Skeletal muscle tissue (tissue), 4 donors: Measurements from ENCODE around the gene GOLGA8T. TPM values are rescaled to one million over a fixed set of nuclear protein-coding genes. Genes with fewer than 3 reads are reported as not detected.
"Not testable (repeated sequence)": the region's sequence is repeated elsewhere in the genome, so short reads cannot be mapped to it uniquely, and the experiment has no call there.

Experiments used
- H3K27ac ChIP-seq: one replicate; pipeline ENCODE4 v1.7.0; 2013; ENCODE audit warnings: mild to moderate bottlenecking, low read depth, low read length, inconsistent platforms
- H3K27me3 ChIP-seq, 3 donors: one replicate each; pipeline ENCODE4 v1.7.0; 2013; ENCODE audit warnings: low read length in 3 of 3; ENCODE audit not compliant: control insufficient read depth in 3 of 3, insufficient read depth in 3 of 3
- H3K36me3 ChIP-seq, 3 donors: one replicate each; pipeline ENCODE4 v1.7.0; 2013; ENCODE audit warnings: low read length in 3 of 3; ENCODE audit not compliant: control insufficient read depth in 3 of 3, insufficient read depth in 3 of 3
- H3K4me1 ChIP-seq, 3 donors: one replicate each; pipeline ENCODE4 v1.7.0; 2013; ENCODE audit warnings: low read length in 3 of 3, mild to moderate bottlenecking in 3 of 3; ENCODE audit not compliant: control insufficient read depth in 3 of 3, insufficient read depth in 3 of 3
- H3K4me3 ChIP-seq, 3 donors: one replicate each; pipeline ENCODE4 v1.7.0; 2013; ENCODE audit warnings: low read length in 3 of 3
- H3K9ac ChIP-seq, 3 donors: one replicate each; pipeline ENCODE4 v1.7.0; 2013; ENCODE audit warnings: low read length in 3 of 3, mild to moderate bottlenecking in 3 of 3, moderate library complexity in 2 of 3, low read depth in 1 of 3
- H3K9me3 ChIP-seq, 3 donors: one replicate each; pipeline ENCODE4 v1.7.0; 2013; ENCODE audit warnings: low read length in 3 of 3; ENCODE audit not compliant: control insufficient read depth in 3 of 3
- total RNA-seq: library from RNA; depleted of rRNA; stranded (reverse); fragments of >200 nt; gene quantifications from one replicate; pipeline ENCODE4 v1.2.3, GENCODE V29; 2014
- donor health status: Osteomylitis.

The GOLGA8T gene
- total RNA-seq, 1 donor from 2014 or later, result not detected

GRCh38 chr15:30164257-30164656 is 29.4 kb downstream of the GOLGA8T start:
- not testable (repeated sequence) for H3K9ac ChIP-seq, H3K27ac ChIP-seq, H3K4me1 ChIP-seq, H3K27me3 ChIP-seq, H3K4me3 ChIP-seq, H3K36me3 ChIP-seq, H3K9me3 ChIP-seq

GRCh38 chr15:30167403-30167802 is 32.6 kb downstream of the GOLGA8T start:
- not testable (repeated sequence) for H3K9me3 ChIP-seq, H3K27me3 ChIP-seq, H3K4me3 ChIP-seq, H3K27ac ChIP-seq, H3K4me1 ChIP-seq, H3K9ac ChIP-seq, H3K36me3 ChIP-seq

- not testable (repeated sequence) for H3K27me3 ChIP-seq, H3K4me3 ChIP-seq
Observed at GRCh38 chr15:30167886-30168285, 33.0 kb downstream of the GOLGA8T start.

GRCh38 chr15:30171452-30171851 is 36.6 kb downstream of the GOLGA8T start:
- H3K9me3 ChIP-seq, H3K27ac ChIP-seq, H3K27me3 ChIP-seq, H3K4me1 ChIP-seq, H3K9ac ChIP-seq, H3K4me3 ChIP-seq, H3K36me3 ChIP-seq: not testable (repeated sequence)

More at GRCh38 chr15:30167886-30168285, 33.0 kb downstream of the GOLGA8T start:
- not testable (repeated sequence) for H3K27ac ChIP-seq, H3K9me3 ChIP-seq, H3K36me3 ChIP-seq, H3K4me1 ChIP-seq, H3K9ac ChIP-seq

DNA sequence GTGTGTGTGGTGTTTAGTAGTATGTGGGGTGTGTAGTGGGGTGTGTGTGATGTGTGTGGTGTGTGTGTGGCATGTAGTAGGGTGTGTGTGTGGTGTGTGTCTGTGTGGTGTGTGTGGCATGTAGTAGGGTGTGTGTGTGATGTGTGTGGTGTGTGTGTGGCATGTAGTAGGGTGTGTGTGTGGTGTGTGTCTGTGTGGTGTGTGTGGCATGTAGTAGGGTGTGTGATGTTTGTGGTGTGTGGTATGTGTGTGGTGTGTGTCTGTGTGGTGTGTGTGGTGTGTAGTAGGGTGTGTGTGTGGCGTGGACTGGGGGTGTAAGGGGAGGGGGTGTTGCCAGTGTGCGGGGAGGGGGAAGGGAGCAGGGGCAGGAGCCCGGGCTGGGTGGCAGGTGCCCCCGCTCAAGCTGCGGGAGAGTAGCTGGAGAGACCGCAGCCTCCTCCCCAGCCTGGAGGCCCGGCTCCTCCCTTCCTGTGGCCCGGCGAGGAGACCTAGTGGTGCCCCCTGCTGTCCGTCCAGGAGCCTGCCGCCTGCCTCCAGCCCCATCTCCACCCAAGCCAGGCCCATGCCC is 38.3 kb downstream of the GOLGA8T start:
- not testable (repeated sequence) for H3K4me3 ChIP-seq, H3K4me1 ChIP-seq, H3K9me3 ChIP-seq, H3K27ac ChIP-seq, H3K27me3 ChIP-seq, H3K36me3 ChIP-seq, H3K9ac ChIP-seq

- H3K36me3 ChIP-seq, H3K27ac ChIP-seq, H3K9ac ChIP-seq, H3K9me3 ChIP-seq, H3K4me1 ChIP-seq, H3K27me3 ChIP-seq, H3K4me3 ChIP-seq: not testable (repeated sequence)
Observed at GRCh38 chr15:30175291-30175690, 40.4 kb downstream of the GOLGA8T start.

DNA sequence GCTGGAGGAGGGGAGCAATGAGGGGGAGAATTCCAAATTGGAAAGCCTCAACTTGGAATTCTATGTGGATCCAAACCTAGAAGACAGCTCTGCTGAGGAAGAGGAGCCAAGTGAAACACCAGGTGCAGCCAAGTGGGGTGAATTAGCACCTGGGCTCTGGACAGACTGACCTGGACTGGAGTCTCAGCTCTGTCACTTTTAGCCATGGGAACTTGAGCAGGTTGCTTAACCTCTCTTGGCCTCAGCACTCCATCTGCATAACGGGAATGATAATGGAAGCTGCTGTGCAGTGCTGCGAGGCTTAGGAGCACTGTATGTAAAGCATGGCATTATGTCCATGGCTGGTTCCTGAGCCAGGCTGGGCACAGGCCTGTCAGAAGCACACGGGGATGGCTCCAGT is 41.8 kb downstream of the GOLGA8T start:
- H3K27ac ChIP-seq, H3K9ac ChIP-seq, H3K4me1 ChIP-seq, H3K4me3 ChIP-seq, H3K9me3 ChIP-seq, H3K36me3 ChIP-seq, H3K27me3 ChIP-seq: not testable (repeated sequence)

- not testable (repeated sequence) for H3K4me1 ChIP-seq, H3K9me3 ChIP-seq, H3K9ac ChIP-seq, H3K4me3 ChIP-seq, H3K27me3 ChIP-seq, H3K27ac ChIP-seq, H3K36me3 ChIP-seq
Observed at GRCh38 chr15:30179814-30180213, 45.0 kb downstream of the GOLGA8T start.

- H3K4me1 ChIP-seq, H3K27ac ChIP-seq, H3K27me3 ChIP-seq, H3K9me3 ChIP-seq, H3K4me3 ChIP-seq, H3K36me3 ChIP-seq, H3K9ac ChIP-seq: not testable (repeated sequence)
Observed at GRCh38 chr15:30185495-30185894, 50.6 kb downstream of the GOLGA8T start.

DNA sequence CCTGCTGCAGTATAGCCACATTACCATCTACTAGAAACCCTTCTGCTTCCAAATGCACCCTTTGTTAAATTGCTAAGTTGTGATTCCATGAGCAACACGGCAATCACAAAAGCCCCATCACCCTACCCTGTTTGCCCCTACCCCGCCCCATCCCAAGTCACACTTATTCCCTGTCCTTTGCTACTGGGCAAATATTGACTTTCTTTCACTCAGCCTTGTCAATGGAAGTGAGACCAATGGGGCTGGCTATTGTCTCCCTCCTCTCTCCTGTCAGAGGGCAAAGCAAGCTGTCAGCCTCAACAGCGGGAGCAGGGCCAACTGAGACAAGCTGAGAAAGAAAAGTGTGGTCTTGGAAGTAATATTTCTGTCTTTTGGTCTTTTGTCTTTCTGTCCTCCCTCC is 52.6 kb downstream of the GOLGA8T start:
- H3K4me3 ChIP-seq, H3K27me3 ChIP-seq, H3K9ac ChIP-seq, H3K4me1 ChIP-seq, H3K27ac ChIP-seq, H3K36me3 ChIP-seq, H3K9me3 ChIP-seq: not testable (repeated sequence)

DNA sequence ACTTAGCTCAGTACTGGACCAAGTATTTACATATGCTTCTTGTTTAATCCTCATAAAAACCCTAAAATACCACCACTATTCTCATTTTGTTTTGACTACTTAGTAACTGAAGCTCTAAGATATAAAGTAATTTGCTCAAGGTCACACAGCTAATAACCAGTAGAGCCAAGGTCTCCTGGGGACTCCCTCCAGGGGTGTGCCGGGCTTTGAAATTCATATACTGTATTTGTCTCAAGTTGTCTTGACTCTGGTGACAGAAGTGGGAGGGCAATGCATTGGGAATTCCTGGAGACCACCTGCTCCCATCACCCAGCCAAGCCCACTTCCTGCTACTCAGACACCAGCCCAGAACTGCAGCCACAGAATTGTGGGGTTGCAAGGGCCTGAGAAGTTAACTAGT is 54.9 kb downstream of the GOLGA8T start:
- not testable (repeated sequence) for H3K27me3 ChIP-seq, H3K27ac ChIP-seq, H3K9me3 ChIP-seq, H3K9ac ChIP-seq, H3K4me3 ChIP-seq, H3K36me3 ChIP-seq, H3K4me1 ChIP-seq
